ENCODE results near the gene TNFAIP1. TPM values are rescaled to one million over a fixed set of nuclear protein-coding genes. Genes with fewer than 3 reads are reported as not detected.

TNFAIP1 gene
- total RNA-seq, 4 donors from 2014 or later: 23.7 to 43.8 (median 34.8) TPM

- intact Hi-C loops (cut with DNase I): loop anchor here (10.0 kb wide), 1 partner anchor 295 kb away; the partner anchor contains the start of gene NLK
- Histone ChIP-seq H3K4me3 (no peak overlapping the region), H3K9me3 (no peaks in the 10 kb centered on the region), H3K4me1 (peaks cover 40 to 49% (median 45%) of the 10 kb centered on the region in 4 donors), H3K36me3 (peaks cover 40 to 53% (median 52%) of the 10 kb centered on the region in 4 donors), H3K27me3 (no peaks in the 10 kb centered on the region), H3K27ac (replicated peaks in 1 of 4) (no peak overlapping the region)
- TF ChIP-seq POLR2A (IDR thresholded peaks at IDR 0.05; ENCODE audit: low read depth) (no peak), CTCF (IDR thresholded peaks at IDR 0.05) (no peak), EP300 (IDR thresholded peaks at IDR 0.05) (no peak), POLR2AphosphoS5 (IDR thresholded peaks at IDR 0.05) (no peak)
- DNase-seq (ENCODE audit: extremely low spot score): no peak
- WGBS: 97% methylated on average over 6 of the region's 15 CpGs
Measured at GRCh38 chr17:28339431-28339830, 3.9 kb downstream of the TNFAIP1 start.

- WGBS: 86% methylated on average over 6 of the region's 6 CpGs
- Histone ChIP-seq H3K9me3 (no peaks in the 10 kb centered on the region), H3K4me1 (peaks cover 36 to 45% (median 42%) of the 10 kb centered on the region in 4 donors), H3K36me3 (peaks cover 43 to 63% (median 62%) of the 10 kb centered on the region in 4 donors), H3K4me3 (no peak overlapping the region), H3K27ac (replicated peaks in 1 of 4) (no peak overlapping the region), H3K27me3 (no peaks in the 10 kb centered on the region)
- TF ChIP-seq EP300 (IDR thresholded peaks at IDR 0.05) (no peak), POLR2AphosphoS5 (IDR thresholded peaks at IDR 0.05) (no peak), CTCF (IDR thresholded peaks at IDR 0.05) (no peak), POLR2A (IDR thresholded peaks at IDR 0.05; ENCODE audit: low read depth) (no peak)
- intact Hi-C loops (cut with DNase I): no loop called here
- DNase-seq (ENCODE audit: extremely low spot score): no peak
Measured at GRCh38 chr17:28340374-28340773, 4.8 kb downstream of the TNFAIP1 start.

GRCh38 chr17:28341516-28341915, 6.0 kb downstream of the TNFAIP1 start:
- H3K9me3 ChIP-seq: no peaks in the 10 kb centered on the region
- WGBS: 88% methylated on average over 10 of the region's 11 CpGs

GRCh38 chr17:28342313-28342712, 6.8 kb downstream of the TNFAIP1 start:
- Histone ChIP-seq H3K27ac (replicated peaks in 1 of 4) (no peak overlapping the region), H3K9me3 (no peaks in the 10 kb centered on the region), H3K27me3 (no peaks in the 10 kb centered on the region), H3K4me3 (no peak overlapping the region), H3K36me3 (peaks cover 52 to 82% (median 81%) of the 10 kb centered on the region in 4 donors), H3K4me1 (peaks cover 29 to 43% (median 37%) of the 10 kb centered on the region in 4 donors)
- 91% methylated on average over 14 of the region's 14 CpGs for WGBS
- no peak for DNase-seq (ENCODE audit: extremely low spot score)
- intact Hi-C loops (cut with DNase I): no loop called here
- TF ChIP-seq CTCF (IDR thresholded peaks at IDR 0.05) (no peak), POLR2A (IDR thresholded peaks at IDR 0.05; ENCODE audit: low read depth) (no peak), EP300 (IDR thresholded peaks at IDR 0.05) (no peak), POLR2AphosphoS5 (IDR thresholded peaks at IDR 0.05) (no peak)

More at GRCh38 chr17:28341516-28341915, 6.0 kb downstream of the TNFAIP1 start:
- no peak for DNase-seq (ENCODE audit: extremely low spot score)
- Histone ChIP-seq H3K27me3 (no peaks in the 10 kb centered on the region), H3K4me1 (peaks cover 29 to 46% (median 37%) of the 10 kb centered on the region in 4 donors), H3K4me3 (no peak overlapping the region), H3K27ac (replicated peaks in 1 of 4) (no peak overlapping the region), H3K36me3 (peaks cover 44 to 74% (median 73%) of the 10 kb centered on the region in 4 donors)
- TF ChIP-seq CTCF (IDR thresholded peaks at IDR 0.05): no peak
- no peak for TF ChIP-seq EP300 (IDR thresholded peaks at IDR 0.05)
- no peak for TF ChIP-seq POLR2A (IDR thresholded peaks at IDR 0.05; ENCODE audit: low read depth)
- no peak for TF ChIP-seq POLR2AphosphoS5 (IDR thresholded peaks at IDR 0.05)
- intact Hi-C loops (cut with DNase I): no loop called here

- peaks cover 62 to 94% (median 93%) of the 10 kb centered on the region in 4 donors for H3K36me3 ChIP-seq
- 82% methylated on average over 9 of the region's 10 CpGs for WGBS
Measured at GRCh38 chr17:28343491-28343932, 8.0 kb downstream of the TNFAIP1 start.

More at GRCh38 chr17:28343491-28343932, 8.0 kb downstream of the TNFAIP1 start:
- DNase-seq (ENCODE audit: extremely low spot score): no peak
- intact Hi-C loops (cut with DNase I): no loop called here
- Histone ChIP-seq H3K4me1 (peaks cover 19 to 36% (median 29%) of the 10 kb centered on the region in 4 donors), H3K27me3 (no peaks in the 10 kb centered on the region), H3K4me3 (no peak overlapping the region), H3K9me3 (no peaks in the 10 kb centered on the region), H3K27ac (replicated peaks in 1 of 4) (no peak overlapping the region)
- no peak for TF ChIP-seq POLR2A (IDR thresholded peaks at IDR 0.05; ENCODE audit: low read depth)
- no peak for TF ChIP-seq CTCF (IDR thresholded peaks at IDR 0.05)
- no peak for TF ChIP-seq POLR2AphosphoS5 (IDR thresholded peaks at IDR 0.05)
- no peak for TF ChIP-seq EP300 (IDR thresholded peaks at IDR 0.05)
